K562 (cell line): ENCODE data around the gene LRRC10. TPM values are rescaled to one million over a fixed set of nuclear protein-coding genes. Genes with fewer than 3 reads are reported as not detected.

Experiments
- ATAC-seq: fragments of 200-7000 bp; cut with Tn5 transposase; 3 replicates; pipeline ENCODE4 v1.9.1; 2020; ENCODE audit warnings: moderate library complexity
- BruUV-seq: library from RNA; stranded (reverse); fragments of 400-500 nt; replicated peaks from 2 replicates; lab custom pipeline; 2021; lab: Mats Ljungman, UMichigan
- CTCF ChIA-PET: fragments of 300-600 bp; formaldehyde crosslinking; extraction: SDS; loops from one replicate; lab custom pipeline; 2021; ENCODE audit warnings: low intra/inter-chr PET ratio; lab: Yijun Ruan, JAX
- POLR2A ChIA-PET: fragments of 300-600, 350-650 bp; sonication (Branson Sonifier 250); formaldehyde crosslinking; extraction: SDS; loops from one replicate; lab custom pipeline; 2021; ENCODE audit warnings: antibody characterized with exemption, inconsistent platforms; lab: Yijun Ruan, JAX
- DNase-seq, 4 experiments: peaks; one replicate each; pipeline versions ENCODE4 v3.0.0 to v3.0.0-alpha.2; 2011 to 2018; ENCODE audit warnings: low spot score in 3 of 4, mixed read lengths in 3 of 4; ENCODE audit errors: extremely low read depth in 1 of 4
- FAIRE-seq: peaks from 2 replicates; lab custom pipeline; 2011; peaks lifted over from hg19 to GRCh38; lab: Jason Lieb, UNC
- H2AFZ ChIP-seq: 2 replicates; pipeline ENCODE4 v1.6.0; 2011; ENCODE audit warnings: low read depth, low read length, control low read depth, inconsistent platforms
- H3K27ac ChIP-seq: fragments of 200-600 bp; 3 replicates; pipeline ENCODE4 v1.8.0; 2011; ENCODE audit warnings: low read depth, mild to moderate bottlenecking, control low read depth, inconsistent platforms, low read length, moderate library complexity, mixed read lengths; ENCODE audit errors: extremely low read depth
- H3K27me3 ChIP-seq, 2 experiments: fragments of 300-600 bp in 1 of 2; 2 replicates in 1 of 2; 3 replicates in 1 of 2; pipeline versions ENCODE4 v1.6.0 to v1.8.0; 2011; ENCODE audit warnings: inconsistent platforms in 2 of 2, low read length in 2 of 2, mild to moderate bottlenecking in 1 of 2, mixed read lengths in 1 of 2, moderate library complexity in 1 of 2; ENCODE audit not compliant: control insufficient read depth in 2 of 2, insufficient read depth in 2 of 2
- H3K36me3 ChIP-seq: fragments of 300-600 bp; 3 replicates; pipeline ENCODE4 v1.8.0; 2011; ENCODE audit warnings: mild to moderate bottlenecking, low read length, inconsistent platforms; ENCODE audit not compliant: control insufficient read depth, insufficient read depth
- H3K4me1 ChIP-seq, 2 experiments: fragments of 200-600 bp in 1 of 2; replicated peaks in 1 of 2; 2 replicates in 1 of 2; 3 replicates in 1 of 2; pipeline versions ENCODE4 v1.5.1 to v1.8.0; 2011; ENCODE audit warnings: inconsistent platforms in 2 of 2, low read length in 2 of 2, mild to moderate bottlenecking in 1 of 2, mixed read lengths in 1 of 2, moderate library complexity in 1 of 2; ENCODE audit not compliant: control insufficient read depth in 2 of 2, insufficient read depth in 2 of 2
- H3K4me2 ChIP-seq: 2 replicates; pipeline ENCODE4 v1.6.1; 2011; ENCODE audit warnings: low read length, control low read depth, inconsistent platforms, mixed read lengths; ENCODE audit not compliant: insufficient read depth
- H3K4me3 ChIP-seq: fragments of 200-600 bp; sonication (generic), shearing (Covaris generic); 2 replicates; pipeline ENCODE4 v1.5.1; 2016; ENCODE audit warnings: control low read depth, inconsistent platforms
- H3K79me2 ChIP-seq: fragments of 200-600 bp; 3 replicates; pipeline ENCODE4 v1.8.0; 2011; ENCODE audit warnings: low read length, inconsistent platforms; ENCODE audit not compliant: control insufficient read depth, insufficient read depth
- H3K9ac ChIP-seq, 2 experiments: 2 replicates each; pipeline versions ENCODE4 v1.6.0 to v1.6.1; 2011; ENCODE audit warnings: low read depth in 2 of 2, low read length in 2 of 2, control low read depth in 1 of 2, inconsistent platforms in 1 of 2, mild to moderate bottlenecking in 1 of 2, mixed read lengths in 1 of 2; ENCODE audit not compliant: insufficient read depth in 1 of 2
- H3K9me1 ChIP-seq: one replicate; pipeline ENCODE4 v1.6.0; 2011; ENCODE audit warnings: inconsistent platforms, mild to moderate bottlenecking, low read length, moderate library complexity; ENCODE audit not compliant: control insufficient read depth, insufficient read depth
- H3K9me3 ChIP-seq: replicated peaks from 2 replicates; pipeline ENCODE4 v1.5.1; 2011; ENCODE audit warnings: low read depth, low read length, inconsistent platforms; ENCODE audit not compliant: control insufficient read depth, insufficient read depth
- H4K20me1 ChIP-seq: replicated peaks from 2 replicates; pipeline ENCODE4 v1.6.1; 2011; ENCODE audit warnings: low read length, inconsistent platforms, mixed read lengths; ENCODE audit not compliant: control insufficient read depth, insufficient read depth
- AFF1 ChIP-seq, 2 experiments: fragments of 450-650 bp; IDR thresholded peaks; 2 replicates each; pipeline ENCODE4 v1.6.1; 2018; ENCODE audit warnings: mild to moderate bottlenecking in 2 of 2, low read depth in 1 of 2; ENCODE audit not compliant: partially characterized antibody in 2 of 2
- CREBBP ChIP-seq: IDR thresholded peaks from one replicate; pipeline ENCODE4 v1.6.1; 2012; ENCODE audit warnings: low read depth, mild to moderate bottlenecking, control low read depth, inconsistent platforms, low read length
- CTBP1 ChIP-seq: fragments of 450-650 bp; IDR thresholded peaks from 2 replicates; pipeline ENCODE4 v1.6.1; 2016; ENCODE audit warnings: borderline replicate concordance
- EHMT2 ChIP-seq: fragments of 450-650 bp; IDR thresholded peaks from 2 replicates; pipeline ENCODE4 v1.6.1; 2018; ENCODE audit warnings: antibody characterized with exemption
- ETS2 ChIP-seq: IDR thresholded peaks from 2 replicates; pipeline ENCODE4 v1.6.1; 2016; ENCODE audit warnings: borderline replicate concordance, missing genetic modification characterization, mild to moderate bottlenecking, moderate library complexity, missing compliant biosample characterization; ENCODE audit not compliant: poor library complexity, severe bottlenecking
- IRF9 ChIP-seq: fragments of 450-650 bp; IDR thresholded peaks from 2 replicates; pipeline ENCODE4 v1.6.1; 2016; ENCODE audit warnings: missing biosample characterization, missing genetic modification characterization
- MAFK ChIP-seq: IDR thresholded peaks from 2 replicates; pipeline ENCODE4 v1.6.1; 2011; ENCODE audit warnings: low read length, improper control_type of control experiment
- MBD2 ChIP-seq: sonication (generic); IDR thresholded peaks from 2 replicates; pipeline ENCODE4 v1.6.1; 2016; ENCODE audit warnings: low read depth, borderline replicate concordance
- MLX ChIP-seq, 2 experiments: fragments of 450-650 bp in 1 of 2; sonication (generic) in 1 of 2; formaldehyde crosslinking; conservative IDR thresholded peaks; 2 replicates each; pipeline versions ENCODE4 v1.4.0 to v1.8.1; 2020 to 2022; ENCODE audit warnings: mild to moderate bottlenecking in 1 of 2, missing genetic modification reagents in 1 of 2
- TFAP4 ChIP-seq: sonication (generic); formaldehyde crosslinking; IDR thresholded peaks from 2 replicates; pipeline ENCODE4 v1.8.0; 2022; ENCODE audit warnings: missing genetic modification reagents, mild to moderate bottlenecking, moderate library complexity, borderline replicate concordance
- ZNF398 ChIP-seq: fragments of 250-450 bp; sonication (Bioruptor Pico); IDR thresholded peaks from 2 replicates; pipeline ENCODE4 v1.8.0; 2021; ENCODE audit warnings: moderate library complexity, mild to moderate bottlenecking, inconsistent platforms
- ZNF644 ChIP-seq: fragments of 200-800 bp; sonication (Bioruptor generic); IDR thresholded peaks from 2 replicates; pipeline ENCODE4 v1.6.1; 2016; ENCODE audit warnings: low read depth, missing genetic modification characterization, missing compliant biosample characterization
- ZNF699 ChIP-seq: fragments of 250-450 bp; sonication (Bioruptor Pico); IDR thresholded peaks from 2 replicates; pipeline ENCODE4 v1.8.0; 2021; ENCODE audit warnings: mild to moderate bottlenecking, moderate library complexity; ENCODE audit not compliant: insufficient replicate concordance
- WGBS: fragments of 100-300 bp; shearing (Covaris generic); methylation state at CpG from one replicate; pipeline ENCODE4 v1.1.6; 2016; ENCODE audit warnings: low coverage, mixed read lengths; ENCODE audit not compliant: insufficient coverage; ENCODE audit errors: missing lambda C conversion rate; 5-methylcytosine and 5-hydroxymethylcytosine counted together
- in situ Hi-C: fragments of 300-500 bp; cut with MboI; formaldehyde crosslinking; loops from 4 replicates; pipeline ENCODE4 v1.15.0; 2018; ENCODE audit warnings: inconsistent platforms, mixed read lengths
- intact Hi-C: fragments of 100-400 bp; cut with micrococcal nuclease; formaldehyde crosslinking; loops from 2 replicates; pipeline ENCODE4 v1.14.2; 2022
- polyA plus RNA-seq, 8 experiments: library from polyadenylated mRNA; depleted of rRNA in 4 of 8; stranded (reverse) in 5 of 8; unstranded in 3 of 8; fragments of >200 nt; fragmentation: Nextera tagmentation in 2 of 8; fragmentation: Illumina TruSeq in 1 of 8; extraction: Ambion mirVana in 2 of 8; extraction: Trizol in 1 of 8; gene quantifications; 2 replicates each; pipeline versions ENCODE4 v1.2.1 to v1.2.3, GENCODE V29; 2011 to 2014; ENCODE audit warnings: inconsistent platforms in 1 of 8, missing spikeins in 1 of 8
- total RNA-seq, 7 experiments: library from RNA; depleted of rRNA in 6 of 7; stranded (reverse); fragments of >200 nt in 6 of 7; fragmentation: Illumina TruSeq in 2 of 7; extraction: Trizol in 2 of 7; gene quantifications; 2 replicates each; pipeline versions ENCODE4 v1.2.1 to v1.2.3, GENCODE V29; 2011 to 2021; ENCODE audit warnings: low replicate concordance in 1 of 7

The LRRC10 gene
- total and polyA plus RNA-seq, 9 of the 15 experiments (the other 6 are each of a cell fraction or from before 2014, with no cell fraction given) = 0.09 TPM; not detected in 8

- no peak overlapping the region for H3K4me2 ChIP-seq
- H4K20me1 ChIP-seq = no peaks in the 10 kb centered on the region
- ATAC-seq = no peak
- no peaks in the 10 kb centered on the region; a peak in 1 of 5 replicates for H3K4me1 ChIP-seq
- no peaks in the 10 kb centered on the region for H3K36me3 ChIP-seq
- intact Hi-C loops = no loop called here
- ChIA-PET POLR2A (interaction anchor here (1.0 to 1.5 kb wide), 2 partner anchors 9 to 22 kb away, joined by 3 read pairs; no protein-coding TSS in a partner anchor), CTCF (no interaction called here)
- no peaks in the 10 kb centered on the region for H3K9me1 ChIP-seq
- no peak overlapping the region for H3K4me3 ChIP-seq
- in situ Hi-C loops = no loop called here
- no peak overlapping the region for H2AFZ ChIP-seq
- H3K79me2 ChIP-seq = no peaks in the 10 kb centered on the region
- H3K9ac ChIP-seq = no peak overlapping the region
- DNase-seq = no peak
- no peaks in the 10 kb centered on the region for H3K27me3 ChIP-seq
- 35% methylated on average over 2 of the region's 2 CpGs for WGBS
- FAIRE-seq = no peak
- H3K9me3 ChIP-seq = no peaks in the 10 kb centered on the region
- H3K27ac ChIP-seq = no peak overlapping the region
- BruUV-seq = no TSS peak
- no peak for TF ChIP-seq EHMT2
- no peak for TF ChIP-seq MBD2
- no peak for TF ChIP-seq ZNF644 (tag)
- no peak for TF ChIP-seq ZNF398 (CRISPR knock-in tag)
- no peak for TF ChIP-seq MAFK
- TF ChIP-seq CREBBP = no peak
- TF ChIP-seq MLX (CRISPR knock-in tag; conservative IDR thresholded peaks at IDR 0.05) = no peak
- TF ChIP-seq TFAP4 = no peak
- TF ChIP-seq IRF9 (tag) = no peak
- TF ChIP-seq AFF1 (IDR thresholded peaks at IDR 0.05; ENCODE audit: low read depth in 1 of 2, partially characterized antibody in 2 of 2) = no peak
- TF ChIP-seq CTBP1 = no peak
- TF ChIP-seq ETS2 = no peak
- TF ChIP-seq ZNF699 (CRISPR knock-in tag) = no peak
Measured at GRCh38 chr12:69645031-69645430, 34.3 kb upstream of the LRRC10 start.
